ENCODE data around the gene LRRN2.

- TF ChIP-seq CTCF (IDR thresholded peaks at IDR 0.05) = no peak
- no peak for TF ChIP-seq POLR2A (IDR thresholded peaks at IDR 0.05)
- no peak for TF ChIP-seq EP300 (IDR thresholded peaks at IDR 0.05)
Observed at GRCh38 chr1:204630132-204630905, 55.2 kb downstream of the LRRN2 start.
